Measurements from ENCODE around the gene GPR78.

Gene GPR78

DNA sequence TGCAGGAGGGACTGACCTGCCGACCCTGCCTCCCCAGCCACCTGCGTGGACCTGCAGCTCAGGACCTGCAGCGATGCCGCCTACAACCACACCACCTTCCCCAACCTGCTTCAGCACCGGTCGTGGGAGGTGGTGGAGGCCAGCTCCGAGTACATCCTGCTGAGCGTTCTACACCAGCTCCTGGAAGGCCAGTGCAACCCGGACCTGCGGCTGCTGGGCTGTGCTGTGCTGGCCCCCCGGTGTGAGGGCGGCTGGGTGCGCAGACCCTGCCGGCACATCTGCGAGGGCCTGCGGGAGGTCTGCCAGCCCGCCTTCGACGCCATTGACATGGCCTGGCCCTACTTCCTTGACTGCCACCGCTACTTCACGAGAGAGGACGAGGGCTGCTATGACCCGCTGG, 20.9 kb downstream of the GPR78 start:
- no peak for FAIRE-seq

DNA sequence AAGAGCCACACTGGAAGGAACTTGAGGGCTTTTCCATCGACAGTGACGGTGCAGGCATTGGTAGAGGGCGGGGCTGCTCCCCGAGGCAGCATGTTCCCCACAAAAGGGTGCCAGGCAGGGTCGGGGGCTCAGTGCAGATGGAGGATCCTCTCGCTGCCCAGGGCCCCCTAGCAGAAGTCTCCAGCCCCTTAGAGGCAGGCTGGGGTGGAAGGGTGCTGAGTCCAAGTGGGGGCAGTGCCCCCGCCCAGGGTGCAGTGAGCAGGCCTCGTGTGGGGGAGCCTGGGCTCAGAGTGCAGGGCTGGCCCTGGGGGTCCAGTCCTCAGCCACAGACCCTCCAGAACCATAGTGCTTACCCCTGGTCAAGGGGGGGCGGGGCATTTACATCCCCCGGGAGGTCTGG, 21.4 kb downstream of the GPR78 start:
- FAIRE-seq = no peak

DNA sequence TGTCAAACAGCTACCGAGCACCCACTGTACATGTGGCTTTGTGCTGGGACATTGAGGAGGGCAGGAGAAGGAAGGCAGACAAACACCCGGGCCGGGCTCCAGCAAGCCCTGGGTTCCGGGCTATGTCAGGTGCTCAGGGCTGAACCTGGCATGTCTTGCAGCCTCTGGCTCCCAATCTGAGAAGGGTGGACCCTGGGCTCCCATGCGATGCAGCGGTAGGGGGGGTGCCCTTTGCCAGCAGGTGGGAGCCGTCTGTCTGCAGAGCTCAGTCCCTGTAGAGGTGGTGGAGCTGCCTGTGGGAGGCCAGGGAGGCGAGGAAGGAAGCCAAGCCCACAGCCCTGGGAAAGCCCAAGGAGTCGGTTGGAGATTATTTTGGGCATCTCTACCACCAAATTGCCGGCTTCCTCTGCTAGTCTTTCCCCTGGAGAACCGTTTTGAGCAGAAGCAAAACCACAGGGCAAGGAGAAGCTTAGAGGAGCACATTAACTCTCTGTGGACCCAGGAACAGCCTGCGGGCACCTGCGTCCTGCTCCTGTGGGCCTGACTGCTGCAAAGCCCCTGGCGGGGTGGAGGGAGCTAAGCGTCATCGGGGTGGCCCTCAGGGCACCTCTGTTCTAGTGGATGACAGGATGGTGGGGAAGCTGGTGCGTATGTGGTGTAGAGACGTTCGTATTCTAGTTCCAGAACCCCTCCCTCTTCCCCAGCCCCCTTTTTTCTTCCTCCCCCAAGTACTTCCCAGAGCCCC, 22.7 kb downstream of the GPR78 start:
- no peak for FAIRE-seq

DNA sequence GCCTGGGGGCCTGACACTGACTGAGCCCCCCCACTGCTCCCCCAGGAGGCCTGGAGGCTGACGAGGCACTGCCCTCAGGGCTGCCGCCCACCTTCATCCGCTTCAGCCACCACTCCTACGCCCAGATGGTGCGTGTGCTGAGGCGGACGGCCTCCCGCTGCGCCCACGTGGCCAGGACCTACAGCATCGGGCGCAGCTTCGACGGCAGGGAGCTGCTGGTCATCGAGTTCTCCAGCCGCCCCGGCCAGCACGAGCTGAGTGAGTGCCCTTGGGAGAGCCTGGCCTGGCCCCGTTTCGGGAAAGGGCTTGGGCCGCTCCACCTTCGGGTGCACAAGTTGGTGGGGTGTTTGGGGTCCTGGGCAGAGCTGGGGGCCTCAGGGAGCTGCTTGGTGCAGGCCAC, 23.7 kb downstream of the GPR78 start:
- FAIRE-seq = no peak

DNA sequence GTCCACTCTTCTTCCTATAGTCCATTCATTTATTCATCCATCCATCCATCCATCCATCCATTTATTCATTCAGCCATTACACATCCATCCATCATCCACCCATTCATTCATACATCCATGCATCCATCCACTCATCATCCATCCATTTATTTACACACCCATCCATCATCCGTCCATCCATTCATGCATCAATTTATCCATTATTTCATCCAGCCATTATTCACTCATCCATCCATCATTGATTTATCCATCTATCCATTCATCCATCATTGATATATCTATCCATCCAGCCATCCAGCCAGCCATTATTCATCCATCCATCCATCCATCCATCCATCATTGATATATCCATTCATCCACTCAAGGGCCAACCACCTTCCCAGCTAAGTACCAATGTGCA, 25.1 kb downstream of the GPR78 start:
- FAIRE-seq = no peak

DNA sequence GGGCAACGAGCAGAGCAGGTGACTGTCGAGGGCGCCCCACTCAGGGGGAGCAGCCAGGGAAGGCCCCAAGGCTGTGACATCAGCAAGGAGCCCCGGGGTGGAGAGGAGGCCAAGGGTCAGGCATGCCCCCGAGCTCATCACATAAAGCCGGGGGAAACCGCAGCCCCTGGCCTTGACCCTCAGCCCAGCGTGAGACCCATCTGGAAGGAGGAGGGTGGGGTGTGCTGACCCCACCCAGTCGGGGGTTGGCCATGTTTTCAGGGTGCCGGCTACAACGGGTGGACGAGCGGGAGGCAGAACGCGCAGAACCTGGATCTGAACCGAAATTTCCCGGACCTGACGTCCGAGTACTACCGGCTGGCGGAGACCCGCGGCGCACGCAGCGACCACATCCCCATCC, 26.3 kb downstream of the GPR78 start:
- no peak for FAIRE-seq

DNA sequence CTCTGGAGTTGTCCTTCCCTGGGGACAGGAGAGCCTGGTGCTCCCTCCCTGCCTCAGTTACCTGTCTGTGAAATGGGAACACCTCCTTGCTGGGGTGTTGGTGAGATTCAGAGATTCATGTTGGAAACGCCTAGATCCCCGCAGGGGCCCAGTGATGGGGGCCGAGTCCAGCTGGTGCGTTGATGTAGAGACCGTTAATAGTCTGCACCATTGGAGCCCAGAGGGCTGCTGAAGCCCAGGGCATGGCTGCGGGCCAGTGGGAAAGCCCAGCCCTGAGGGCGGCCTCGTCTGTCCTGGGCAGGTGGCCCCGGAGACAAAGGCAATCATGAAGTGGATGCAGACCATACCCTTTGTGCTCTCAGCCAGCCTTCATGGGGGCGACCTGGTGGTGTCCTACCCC, 26.8 kb downstream of the GPR78 start:
- no peak for FAIRE-seq

DNA sequence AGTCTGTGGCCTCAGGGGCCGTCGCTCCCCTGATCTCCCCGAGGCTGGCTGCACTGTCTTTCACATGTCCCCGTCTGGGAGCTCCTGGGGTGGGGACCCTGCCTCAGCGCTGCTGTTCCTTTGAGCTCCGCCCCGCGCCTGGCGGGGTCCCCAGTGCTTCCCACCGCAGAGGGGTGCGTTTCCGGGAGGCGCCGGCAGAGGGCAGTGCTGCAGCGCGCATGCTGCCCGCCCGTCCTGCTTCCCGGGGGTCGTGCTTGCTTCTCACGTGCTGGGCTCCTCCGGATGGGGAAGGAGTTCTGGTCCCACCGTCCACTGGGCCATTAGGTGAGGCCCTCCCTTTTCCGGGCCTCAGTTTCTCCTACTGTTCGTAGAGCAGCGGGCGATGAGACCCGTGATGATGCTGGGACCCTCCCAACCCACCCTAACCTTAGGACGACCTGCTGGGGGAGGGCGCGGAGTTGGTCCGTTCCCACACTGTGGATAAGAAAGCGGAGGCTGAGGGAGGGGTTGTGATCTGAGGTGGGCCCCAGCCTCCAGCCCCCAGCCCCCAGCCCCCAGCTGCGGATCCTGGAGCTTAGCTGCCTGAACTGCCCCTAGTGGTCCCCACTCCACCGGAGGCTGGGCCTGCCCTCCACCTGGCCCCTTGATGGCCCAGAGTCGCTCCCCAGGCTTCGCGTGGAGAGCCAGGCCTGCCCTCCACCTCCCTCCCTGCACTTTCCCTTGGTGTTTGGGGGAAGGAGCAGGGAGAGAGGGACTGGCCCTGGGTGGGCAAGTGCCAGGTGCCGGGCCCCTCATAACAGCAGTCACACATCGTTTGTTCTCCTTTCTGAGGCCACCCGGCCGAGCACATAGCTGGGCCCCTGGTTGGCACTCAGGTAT, 27.6 kb downstream of the GPR78 start:
- FAIRE-seq = no peak

DNA sequence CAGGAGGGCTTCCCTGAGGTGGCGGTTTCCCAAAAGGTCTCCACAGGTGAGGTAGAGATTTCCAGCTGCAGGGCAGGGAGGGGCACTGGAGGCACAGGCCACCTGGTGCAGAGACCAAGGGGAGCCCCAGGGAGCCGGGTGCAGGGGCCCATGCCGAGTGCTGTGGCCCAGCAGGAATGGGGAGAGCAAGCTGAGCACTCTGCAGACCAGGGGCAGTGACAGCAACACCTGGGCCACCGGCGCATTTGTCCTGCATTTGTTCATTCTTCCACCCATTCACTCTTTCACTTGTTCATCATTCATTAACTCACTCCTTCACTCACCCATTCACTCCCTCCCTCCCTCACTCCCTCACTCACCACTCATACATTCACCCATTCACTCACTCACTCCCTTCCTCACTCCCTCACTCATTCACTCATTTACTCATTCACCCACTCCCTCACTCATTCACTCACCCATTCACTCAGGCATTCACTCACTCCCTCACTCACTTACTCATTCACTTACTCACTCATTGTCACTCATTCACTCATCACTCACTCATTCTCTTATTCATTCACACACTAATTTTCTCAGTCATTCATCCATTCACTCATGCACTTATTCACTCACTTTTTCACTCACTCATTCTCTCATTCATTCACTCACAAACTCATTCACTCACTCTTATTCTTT, 28.7 kb downstream of the GPR78 start:
- no peak for FAIRE-seq

DNA sequence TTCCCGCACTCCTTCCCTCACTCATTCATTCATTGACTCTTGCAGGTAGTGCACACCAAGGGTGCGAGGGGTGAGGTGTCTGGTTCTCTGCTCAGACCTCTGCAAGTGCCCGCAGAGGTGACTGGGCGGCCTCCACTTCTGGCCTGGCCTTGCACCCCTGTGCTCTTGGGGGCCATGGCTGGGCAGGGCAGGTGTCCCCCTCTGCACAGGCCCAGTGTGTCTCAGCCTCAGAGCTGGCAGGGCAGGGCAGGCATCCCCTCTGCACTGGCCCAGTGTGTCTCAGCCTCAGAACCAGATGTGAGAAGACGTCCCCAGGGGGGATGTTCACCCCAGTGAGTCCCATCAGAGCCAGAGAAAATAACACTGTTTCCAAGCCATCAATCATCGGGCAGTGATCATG, 29.2 kb downstream of the GPR78 start:
- FAIRE-seq = no peak

DNA sequence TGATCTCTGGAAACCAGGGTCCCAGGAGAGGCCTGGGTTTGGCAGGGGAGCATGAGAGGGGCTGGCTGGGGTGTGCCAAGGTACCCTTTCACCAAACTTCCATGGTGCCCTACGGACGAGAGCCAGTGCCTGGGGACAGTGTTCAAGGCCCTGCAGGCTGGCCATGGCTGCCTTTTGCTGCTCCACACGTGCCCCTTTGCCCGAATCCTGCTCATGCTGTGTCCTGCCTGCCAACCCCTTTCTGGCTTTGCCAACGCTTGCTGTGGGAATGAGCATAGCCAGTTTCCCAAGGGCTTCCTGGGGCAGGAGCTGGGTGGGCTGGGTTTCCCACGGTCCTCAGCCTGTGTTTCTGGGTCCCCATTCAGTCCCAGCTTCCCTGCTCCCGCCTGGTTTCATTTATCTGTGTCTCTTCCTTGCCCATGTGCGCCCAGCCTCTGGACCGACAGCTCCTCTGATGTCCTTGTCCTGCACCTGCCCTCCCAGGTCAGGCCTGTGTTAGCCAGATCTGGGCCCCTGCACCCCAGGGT, 29.7 kb downstream of the GPR78 start:
- no peak for FAIRE-seq

DNA sequence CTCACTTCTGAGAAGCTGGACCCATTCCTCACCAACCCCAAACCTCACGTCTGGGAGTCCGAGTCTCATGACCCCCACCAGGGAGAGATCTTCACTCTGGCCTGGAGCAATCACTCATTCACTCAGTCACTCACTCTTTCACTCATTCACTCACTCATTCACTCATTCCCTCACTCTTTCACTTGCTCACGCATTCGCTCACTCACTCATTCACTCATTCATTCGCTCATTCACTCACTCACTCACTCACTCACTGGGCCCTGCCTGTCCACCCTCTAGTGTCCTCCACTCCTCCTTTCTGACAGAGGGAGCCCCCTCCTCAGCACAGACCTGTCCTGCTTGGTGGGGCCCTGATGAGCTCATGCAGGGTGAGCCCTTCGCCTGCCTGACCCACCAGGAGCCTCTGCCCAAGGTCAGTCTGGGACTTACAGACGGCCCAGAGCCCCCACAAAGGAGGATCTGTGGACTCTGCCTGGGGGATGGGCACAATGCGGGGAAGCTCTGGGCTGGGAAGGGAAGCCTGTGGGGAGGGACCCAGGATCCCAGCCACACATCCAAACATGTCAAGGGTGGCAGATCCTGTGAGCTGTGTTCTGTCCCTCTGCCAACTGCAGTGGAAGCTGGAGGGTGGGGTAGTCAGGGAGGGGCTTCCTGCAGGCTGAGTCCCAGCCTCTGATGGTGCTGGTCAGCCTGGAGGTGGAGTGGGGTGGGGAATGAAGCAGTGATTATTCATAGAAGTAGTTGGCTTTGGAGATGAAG, 30.8 kb downstream of the GPR78 start:
- FAIRE-seq = no peak

DNA sequence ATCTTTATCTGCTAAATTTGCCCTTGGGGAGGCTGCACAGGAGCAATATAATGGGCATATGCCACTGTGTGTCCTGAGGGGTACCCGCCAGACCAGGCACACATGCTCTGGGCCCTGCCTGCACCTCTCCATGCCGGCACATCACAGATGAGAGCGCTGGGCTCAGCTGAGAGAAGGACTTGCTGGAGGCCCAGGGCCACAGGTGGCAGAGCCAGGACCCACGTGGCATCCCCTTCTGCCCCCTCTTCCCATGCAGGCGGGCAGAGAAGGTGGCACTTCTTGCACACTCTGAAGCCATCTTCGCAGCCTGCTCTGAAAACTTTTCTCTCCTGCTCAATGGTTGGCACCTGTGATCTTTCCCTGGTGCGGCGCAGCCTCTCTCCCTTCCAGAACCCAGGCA, 32.5 kb downstream of the GPR78 start:
- no peak for FAIRE-seq

DNA sequence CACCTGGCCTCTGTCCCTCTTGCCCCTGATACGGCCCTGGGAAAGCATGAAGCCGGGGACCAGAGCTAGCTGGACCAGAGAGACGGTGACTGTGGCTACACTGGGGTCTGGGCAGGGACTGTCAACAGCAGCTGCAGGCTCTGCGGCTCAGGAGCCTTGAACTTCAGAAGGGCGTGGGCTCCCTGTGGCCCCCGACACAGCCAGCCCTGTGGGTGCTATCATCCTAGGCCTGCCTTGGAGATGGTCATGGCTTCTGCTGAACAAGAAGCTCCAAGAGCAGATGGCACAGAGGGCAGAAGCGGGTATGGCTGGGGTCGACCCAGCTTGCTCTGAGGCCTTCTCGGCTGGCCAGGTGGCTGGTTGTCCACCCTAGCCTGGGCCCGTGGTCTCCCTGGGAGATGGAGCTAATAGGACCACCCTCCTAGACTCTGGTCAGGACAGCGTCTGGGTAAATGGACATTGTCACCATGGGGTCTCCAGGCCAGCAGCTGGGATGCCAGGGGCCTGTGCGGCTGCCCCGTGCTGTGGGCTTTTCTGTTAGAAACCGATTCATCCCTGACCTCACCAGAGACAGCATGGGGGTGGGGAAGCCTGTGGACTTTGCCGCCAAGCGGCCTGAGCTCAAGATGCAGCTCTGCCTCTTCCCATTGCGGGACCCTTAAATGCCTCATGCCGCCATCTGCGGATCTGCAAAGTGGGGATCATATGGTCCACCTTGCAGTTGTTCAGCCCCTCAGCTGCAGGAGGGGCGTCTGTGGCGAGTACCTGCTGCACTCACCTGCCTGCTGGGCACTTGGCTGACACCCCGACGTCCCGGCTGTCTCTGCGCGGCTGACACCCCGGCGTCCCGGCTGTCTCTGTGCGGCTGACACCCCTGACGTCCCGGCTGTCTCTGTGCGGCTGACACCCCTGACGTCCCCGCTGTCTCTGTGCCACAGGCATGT, 33.5 kb downstream of the GPR78 start:
- no peak for FAIRE-seq

DNA sequence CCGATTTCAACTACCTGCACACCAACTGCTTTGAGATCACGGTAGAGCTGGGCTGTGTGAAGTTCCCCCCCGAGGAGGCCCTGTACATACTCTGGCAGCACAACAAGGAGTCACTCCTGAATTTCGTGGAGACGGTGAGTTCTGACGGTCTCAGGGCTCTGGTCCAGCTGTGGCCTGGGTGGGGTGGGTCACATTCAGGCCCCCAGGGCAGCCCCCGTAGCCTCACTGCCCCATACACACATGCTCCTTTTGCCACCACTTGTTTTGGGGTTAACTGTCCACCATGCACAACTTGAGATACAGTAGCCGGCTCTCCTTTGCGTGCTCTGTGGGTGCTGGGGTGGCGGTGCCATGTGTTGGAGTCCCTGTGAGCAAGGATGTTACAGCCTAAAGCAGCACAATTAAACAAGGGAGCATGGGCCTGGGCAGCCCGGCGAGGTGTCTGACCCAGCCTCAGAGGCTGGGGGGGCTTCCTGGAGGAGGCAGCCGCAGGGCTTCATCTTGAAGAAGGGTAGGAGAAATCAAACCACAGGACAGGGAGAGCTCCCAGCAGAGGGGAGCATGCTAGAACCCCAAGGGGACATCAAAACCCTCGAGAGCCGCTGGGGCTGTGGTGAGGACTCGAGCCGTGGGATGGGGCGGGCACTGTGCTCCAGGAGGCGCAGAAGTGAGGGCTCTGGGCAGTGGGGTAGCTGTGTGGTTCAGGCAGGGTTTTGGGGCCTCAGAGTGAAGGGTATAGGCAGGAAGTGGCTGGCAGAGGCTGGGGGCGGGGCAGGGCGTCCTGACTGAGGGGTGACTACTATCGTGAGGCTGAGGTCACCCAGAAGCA, 34.4 kb downstream of the GPR78 start:
- no peak for FAIRE-seq

DNA sequence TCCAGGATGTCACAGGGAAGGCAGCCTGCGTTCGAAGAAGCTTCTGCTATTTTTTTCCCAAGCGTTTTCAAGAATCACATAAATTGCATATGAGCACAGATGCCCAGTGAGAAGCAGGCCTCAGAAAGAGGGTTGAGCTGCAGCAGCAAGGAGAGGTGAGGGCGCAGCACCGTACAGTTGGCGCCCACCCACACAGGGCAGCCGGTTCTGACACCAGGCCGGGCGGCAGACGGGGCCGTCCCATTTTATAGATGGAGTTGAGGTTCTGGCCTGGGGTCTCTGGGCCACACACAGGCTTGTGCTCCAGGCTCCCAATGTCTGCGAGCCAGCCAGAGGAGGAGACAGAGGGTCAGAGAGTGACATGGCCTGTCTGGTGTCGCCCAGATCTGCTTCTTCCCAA, 35.2 kb downstream of the GPR78 start:
- no peak for FAIRE-seq

DNA sequence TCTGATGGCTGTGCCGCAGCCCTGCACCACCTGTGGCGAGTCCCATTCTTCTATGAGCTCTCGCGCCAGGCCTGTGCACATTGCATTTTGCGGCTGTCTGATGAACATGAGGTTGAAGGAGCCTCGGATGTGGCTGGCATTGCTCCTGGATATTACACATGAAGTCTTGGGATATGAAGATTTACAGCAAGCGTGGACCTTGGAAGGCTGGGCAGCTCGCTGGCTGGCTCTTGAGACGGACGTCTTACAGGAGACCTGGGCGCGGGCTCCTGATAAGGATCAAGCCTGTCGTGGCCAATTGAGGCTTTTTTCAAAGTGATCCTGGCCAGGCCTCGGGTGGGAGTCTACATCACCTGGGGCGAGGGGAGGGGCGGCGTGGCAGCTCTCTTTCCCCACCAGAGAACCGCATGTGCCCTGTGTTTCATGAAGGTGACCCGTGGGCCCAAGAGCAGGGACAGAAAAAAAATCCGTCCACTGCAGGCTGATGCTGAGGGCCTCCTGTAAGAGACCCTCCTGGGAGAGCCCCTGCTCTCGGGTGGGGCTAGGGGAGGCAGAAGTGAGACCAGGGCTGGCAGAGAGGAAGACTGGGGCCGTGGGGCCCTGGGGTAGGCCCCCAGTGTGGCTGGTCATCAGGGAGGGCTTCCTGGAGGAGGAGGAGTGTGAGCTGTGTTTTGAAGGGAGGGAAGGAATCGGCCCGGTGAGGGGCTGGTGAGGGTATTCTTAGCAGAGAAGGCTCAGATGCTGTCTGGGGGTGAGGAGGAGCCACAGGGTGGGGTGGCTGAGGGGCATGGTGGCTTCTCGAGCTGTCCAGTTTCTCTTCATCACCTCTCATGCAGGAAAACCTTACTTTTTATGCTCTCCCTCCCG, 36.0 kb downstream of the GPR78 start:
- FAIRE-seq = no peak

DNA sequence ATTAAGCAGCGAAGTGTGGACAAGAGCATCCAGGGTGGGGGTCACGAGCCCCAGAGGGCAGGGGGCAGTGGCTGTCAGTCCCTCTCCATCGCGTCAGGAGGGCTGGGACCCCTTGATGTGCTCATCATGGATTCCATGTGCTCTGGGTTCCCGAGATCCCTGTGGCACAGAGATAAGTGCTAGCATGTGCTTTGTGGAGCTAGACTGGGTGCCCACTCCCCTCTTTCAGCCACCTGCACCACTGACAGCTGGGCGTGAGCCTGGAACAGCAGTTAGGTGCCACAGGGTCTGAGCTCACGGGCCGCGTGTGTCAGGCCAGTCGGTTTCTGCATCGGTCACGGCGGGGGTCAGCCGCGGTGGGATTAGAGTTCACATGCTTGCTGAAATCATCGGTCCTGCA, 36.6 kb downstream of the GPR78 start:
- no peak for FAIRE-seq

DNA sequence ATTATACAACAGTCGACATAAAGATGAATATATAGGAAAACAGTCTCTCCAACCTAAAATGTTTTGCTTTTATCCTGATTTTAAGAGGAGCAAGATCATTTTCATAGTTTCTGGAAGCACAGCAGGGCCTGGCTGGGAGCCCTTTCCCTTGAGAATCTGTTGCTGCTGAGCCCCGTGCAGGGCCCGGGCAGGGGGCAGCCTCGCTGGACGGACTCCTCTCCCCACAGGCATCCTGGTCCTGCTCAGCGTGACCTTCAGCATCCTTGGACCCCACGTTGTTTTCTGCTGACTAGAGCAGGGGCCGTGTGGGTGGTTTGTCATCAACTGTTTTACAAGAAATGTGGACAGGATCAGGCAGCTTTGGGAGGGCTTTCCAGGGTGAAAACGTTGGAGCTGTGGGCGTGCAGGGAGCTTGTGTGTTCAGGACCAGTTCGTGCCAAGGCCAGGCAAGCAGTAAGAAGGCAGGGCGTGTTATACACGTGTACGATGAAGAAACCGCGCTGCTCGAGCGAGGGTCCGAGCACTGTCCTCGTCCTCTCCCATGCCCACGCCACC, 37.4 kb downstream of the GPR78 start:
- FAIRE-seq = no peak

Data from A204.1 (cell line).